Natural killer cell treated with Interleukin-12 subunit alpha and Interleukin-12 subunit beta and Interleukin-15 and Interleukin-18, amount 100 ng/mL, for 72 hours (primary cell): ENCODE results near the gene RPGRIP1. TPM values are rescaled to one million over a fixed set of nuclear protein-coding genes. Genes with fewer than 3 reads are reported as not detected.

Experiments
- ATAC-seq, 2 donors: fragments of 150-1000 bp; cut with Tn5 transposase in 1 of 2; sonication (Bioruptor Pico), chemical (Tn5 transposase) in 1 of 2; 2 replicates each; pipeline ENCODE4 v1.10.0; 2021
- DNase-seq: peaks from one replicate; pipeline ENCODE4 v3.0.0; 2022; ENCODE audit warnings: low spot score
- H3K27ac Mint-ChIP-seq, 2 donors: 1 replicate in 1 of 2; 2 replicates in 1 of 2; pipeline ENCODE4 v1.8.0; 2022; ENCODE audit warnings: mixed read lengths in 2 of 2, mild to moderate bottlenecking in 1 of 2, moderate library complexity in 1 of 2
- H3K27me3 Mint-ChIP-seq, 2 donors: 1 replicate in 1 of 2; 2 replicates in 1 of 2; pipeline ENCODE4 v1.8.0; 2022; ENCODE audit warnings: mixed read lengths in 2 of 2
- H3K36me3 Mint-ChIP-seq: one replicate; pipeline ENCODE4 v1.8.0; 2022; ENCODE audit warnings: mixed read lengths
- H3K4me1 Mint-ChIP-seq, 2 donors: 1 replicate in 1 of 2; 2 replicates in 1 of 2; pipeline ENCODE4 v1.8.0; 2022; ENCODE audit warnings: low read depth in 2 of 2, mixed read lengths in 2 of 2, mild to moderate bottlenecking in 1 of 2
- H3K4me3 Mint-ChIP-seq: one replicate; pipeline ENCODE4 v1.8.0; 2022; ENCODE audit warnings: mixed read lengths
- H3K9me3 Mint-ChIP-seq: 2 replicates; pipeline ENCODE4 v1.8.0; 2022; ENCODE audit warnings: mixed read lengths
- total RNA-seq, 2 donors: library from RNA; stranded (reverse); gene quantifications; one replicate each; pipeline ENCODE4 v1.2.3, GENCODE V29; 2022

RPGRIP1 gene
- under 1 TPM in 1 of 2 donors, not detected in 1; 0.17 TPM for total RNA-seq

- peaks cover 0 to 1% of the 10 kb centered on the region in 2 donors for H3K27me3 Mint-ChIP-seq
- peaks cover 0 to 3% of the 10 kb centered on the region in 2 donors for H3K4me1 Mint-ChIP-seq
- no peaks in the 10 kb centered on the region for H3K36me3 Mint-ChIP-seq
- ATAC-seq (no peak), DNase-seq (no peak)
- H3K27ac Mint-ChIP-seq = no peak within 1 kb of the TSS
- H3K9me3 Mint-ChIP-seq = no peaks in the 10 kb centered on the region
- H3K4me3 Mint-ChIP-seq = no peak within 1 kb of the TSS
These were observed at the start of gene RPGRIP1 for GRCh38 chr14:21279783-21280182. Gene RPGRIP1, plus strand, starts transcription at chr14:21280083. Its CDS starts 7,894 bp downstream, at chr14:21287977.

- H3K4me1 Mint-ChIP-seq = peaks cover 61 to 72% of the 10 kb centered on the region in 2 donors
- peaks cover 62% of the 10 kb centered on the region for H3K36me3 Mint-ChIP-seq
- peak; percentile 63 to 68 for ATAC-seq
- no peaks in the 10 kb centered on the region for H3K9me3 Mint-ChIP-seq
- DNase-seq = no peak
- H3K4me3 Mint-ChIP-seq = peak overlapping the region; percentile 70
- peak overlapping the region; percentile 80 to 91 for H3K27ac Mint-ChIP-seq
- H3K27me3 Mint-ChIP-seq = no peaks in the 10 kb centered on the region
These were observed 48.7 kb upstream of the RPGRIP1 start for GRCh38 chr14:21231020-21231652.

- Mint-ChIP-seq H3K9me3 (no peaks in the 10 kb centered on the region), H3K27ac (peak overlapping the region; percentile 72 to 88), H3K4me3 (peak overlapping the region; percentile 54), H3K4me1 (peaks cover 66 to 77% of the 10 kb centered on the region in 2 donors), H3K27me3 (no peaks in the 10 kb centered on the region), H3K36me3 (peaks cover 49% of the 10 kb centered on the region)
- no peak for ATAC-seq
- DNase-seq = no peak
These were observed 46.3 kb upstream of the RPGRIP1 start for GRCh38 chr14:21233457-21234076.

GRCh38 chr14:21234112-21234511 is 45.8 kb upstream of the RPGRIP1 start:
- Mint-ChIP-seq H3K4me1 (peaks cover 72 to 77% of the 10 kb centered on the region in 2 donors), H3K27me3 (no peaks in the 10 kb centered on the region), H3K36me3 (peaks cover 49% of the 10 kb centered on the region), H3K9me3 (no peaks in the 10 kb centered on the region), H3K27ac (peak overlapping the region; percentile 72 to 88), H3K4me3 (peak overlapping the region; percentile 54)
- ATAC-seq (no peak), DNase-seq (no peak)

- H3K4me1 Mint-ChIP-seq = peaks cover 59 to 63% of the 10 kb centered on the region in 2 donors
- H3K9me3 Mint-ChIP-seq = no peaks in the 10 kb centered on the region
- peak overlapping the region in 1 of 2 donors; percentile 37 for H3K27ac Mint-ChIP-seq
- peaks cover 27% of the 10 kb centered on the region for H3K36me3 Mint-ChIP-seq
- no peak overlapping the region for H3K4me3 Mint-ChIP-seq
- DNase-seq = no peak
- no peak for ATAC-seq
- H3K27me3 Mint-ChIP-seq = no peaks in the 10 kb centered on the region
These were observed 42.7 kb upstream of the RPGRIP1 start for GRCh38 chr14:21236948-21237797.

- Mint-ChIP-seq H3K27ac (peak overlapping the region in 1 of 2 donors; percentile 12), H3K27me3 (no peaks in the 10 kb centered on the region), H3K9me3 (no peaks in the 10 kb centered on the region), H3K4me1 (peaks cover 56 to 65% of the 10 kb centered on the region in 2 donors), H3K36me3 (peaks cover 26% of the 10 kb centered on the region), H3K4me3 (no peak overlapping the region)
- no peak for ATAC-seq
- DNase-seq = no peak
These were observed 40.9 kb upstream of the RPGRIP1 start for GRCh38 chr14:21238823-21239518.

GRCh38 chr14:21240417-21240816 is 39.5 kb upstream of the RPGRIP1 start:
- DNase-seq (no peak), ATAC-seq (no peak)
- Mint-ChIP-seq H3K27ac (peak overlapping the region; percentile 57 to 83), H3K4me1 (peaks cover 53 to 61% of the 10 kb centered on the region in 2 donors), H3K36me3 (peaks cover 21% of the 10 kb centered on the region), H3K9me3 (no peaks in the 10 kb centered on the region), H3K4me3 (no peak overlapping the region), H3K27me3 (no peaks in the 10 kb centered on the region)

GRCh38 chr14:21241218-21241819 is 38.6 kb upstream of the RPGRIP1 start:
- Mint-ChIP-seq H3K4me3 (peak overlapping the region; percentile 11), H3K36me3 (peaks cover 21% of the 10 kb centered on the region), H3K27ac (peak overlapping the region; percentile 57 to 83), H3K4me1 (peaks cover 57 to 63% of the 10 kb centered on the region in 2 donors), H3K9me3 (no peaks in the 10 kb centered on the region), H3K27me3 (no peaks in the 10 kb centered on the region)
- ATAC-seq (no peak), DNase-seq (no peak)

- Mint-ChIP-seq H3K9me3 (no peaks in the 10 kb centered on the region), H3K36me3 (peaks cover 31% of the 10 kb centered on the region), H3K27ac (peak overlapping the region; percentile 73 to 92), H3K27me3 (no peaks in the 10 kb centered on the region), H3K4me3 (peak overlapping the region; percentile 61), H3K4me1 (peaks cover 51 to 54% of the 10 kb centered on the region in 2 donors)
- peak; percentile 85 to 89 for ATAC-seq
- no peak for DNase-seq
These were observed 35.3 kb upstream of the RPGRIP1 start for GRCh38 chr14:21244544-21244943.

- Mint-ChIP-seq H3K4me3 (no peak overlapping the region), H3K9me3 (no peaks in the 10 kb centered on the region), H3K36me3 (peaks cover 37% of the 10 kb centered on the region), H3K4me1 (peaks cover 50 to 51% of the 10 kb centered on the region in 2 donors), H3K27me3 (no peaks in the 10 kb centered on the region), H3K27ac (peak overlapping the region in 1 of 2 donors; percentile 79)
- DNase-seq (no peak), ATAC-seq (no peak)
These were observed 34.1 kb upstream of the RPGRIP1 start for GRCh38 chr14:21245813-21246212.

GRCh38 chr14:21248338-21248737 is 31.5 kb upstream of the RPGRIP1 start:
- Mint-ChIP-seq H3K27ac (peak overlapping the region; percentile 28 to 50), H3K27me3 (no peaks in the 10 kb centered on the region), H3K36me3 (peaks cover 33% of the 10 kb centered on the region), H3K9me3 (no peaks in the 10 kb centered on the region), H3K4me3 (peak overlapping the region; percentile 21), H3K4me1 (peaks cover 38 to 48% of the 10 kb centered on the region in 2 donors)
- no peak for DNase-seq
- ATAC-seq = no peak

GRCh38 chr14:21248739-21249411 is 31.0 kb upstream of the RPGRIP1 start:
- ATAC-seq (no peak), DNase-seq (no peak)
- H3K4me1 Mint-ChIP-seq = peaks cover 37 to 48% of the 10 kb centered on the region in 2 donors
- peaks cover 33% of the 10 kb centered on the region for H3K36me3 Mint-ChIP-seq
- no peaks in the 10 kb centered on the region for H3K27me3 Mint-ChIP-seq
- H3K4me3 Mint-ChIP-seq = peak overlapping the region; percentile 21
- H3K27ac Mint-ChIP-seq = peak overlapping the region; percentile 28 to 50
- H3K9me3 Mint-ChIP-seq = no peaks in the 10 kb centered on the region
